LNCaP clone FGC (cell line): ENCODE results near the gene SNX10.

ENCODE experiments used
- DNase-seq: peaks from one replicate; pipeline ENCODE4 v3.0.0-alpha.2; 2011; ENCODE audit warnings: low read depth
- H3K4me3 ChIP-seq: 2 replicates; pipeline ENCODE4 v1.5.1; 2011; ENCODE audit warnings: mild to moderate bottlenecking, low read depth, low read length, control low read depth
- CTCF ChIP-seq: IDR thresholded peaks from 2 replicates; pipeline ENCODE4 v1.5.1; 2012; ENCODE audit warnings: mild to moderate bottlenecking; ENCODE audit not compliant: control insufficient read depth, insufficient read depth; ENCODE audit errors: extremely low read depth

SNX10 gene

GRCh38 chr7:26365077-26365900, 73.6 kb downstream of the SNX10 start:
- H3K4me3 ChIP-seq, result no peak overlapping the region
- TF ChIP-seq CTCF, result peak; percentile 77
- peak; percentile 74 for DNase-seq

GRCh38 chr7:26365901-26366275, 74.2 kb downstream of the SNX10 start:
- no peak for TF ChIP-seq CTCF

GRCh38 chr7:26367219-26367711, 75.6 kb downstream of the SNX10 start:
- no peak for TF ChIP-seq CTCF
- H3K4me3 ChIP-seq, result no peak overlapping the region
- no peak for DNase-seq

More at GRCh38 chr7:26365901-26366275, 74.2 kb downstream of the SNX10 start:
- H3K4me3 ChIP-seq, result no peak overlapping the region
- DNase-seq, result no peak

GRCh38 chr7:26368542-26368941, 76.9 kb downstream of the SNX10 start:
- peak; percentile 55 for TF ChIP-seq CTCF
- no peak overlapping the region for H3K4me3 ChIP-seq
- DNase-seq, result no peak

GRCh38 chr7:26369593-26369992, 77.9 kb downstream of the SNX10 start:
- H3K4me3 ChIP-seq, result no peak overlapping the region
- DNase-seq, result no peak

GRCh38 chr7:26370011-26370410, 78.3 kb downstream of the SNX10 start:
- TF ChIP-seq CTCF, result no peak
- H3K4me3 ChIP-seq, result no peak overlapping the region
- no peak for DNase-seq

More at GRCh38 chr7:26369593-26369992, 77.9 kb downstream of the SNX10 start:
- peak; percentile 76 for TF ChIP-seq CTCF

GRCh38 chr7:26372249-26372648, 80.6 kb downstream of the SNX10 start:
- no peak for DNase-seq
- TF ChIP-seq CTCF, result no peak
- no peak overlapping the region for H3K4me3 ChIP-seq
